Measurements from ENCODE around the gene INPP4B.

DNA sequence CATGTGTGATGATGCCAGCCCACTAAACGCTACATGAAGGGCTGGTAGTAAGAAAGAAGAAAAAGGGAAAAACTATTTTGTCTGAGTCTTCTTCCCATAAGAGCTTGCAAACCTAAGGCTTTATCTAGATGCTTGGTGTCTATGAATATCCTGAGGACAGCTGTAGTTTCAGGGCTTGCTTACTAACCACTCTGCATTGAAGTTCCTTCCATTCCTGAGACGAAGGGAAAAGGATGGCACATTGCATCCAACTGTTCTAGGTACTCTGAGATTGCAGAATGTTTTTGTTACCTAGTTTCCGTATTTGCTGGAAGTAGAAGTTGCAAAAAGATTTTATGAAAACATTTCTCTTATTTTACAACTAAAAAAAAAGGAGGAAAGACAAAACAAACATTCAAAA is 665.1 kb downstream of the INPP4B start:
- TF ChIP-seq, protein P1, sequence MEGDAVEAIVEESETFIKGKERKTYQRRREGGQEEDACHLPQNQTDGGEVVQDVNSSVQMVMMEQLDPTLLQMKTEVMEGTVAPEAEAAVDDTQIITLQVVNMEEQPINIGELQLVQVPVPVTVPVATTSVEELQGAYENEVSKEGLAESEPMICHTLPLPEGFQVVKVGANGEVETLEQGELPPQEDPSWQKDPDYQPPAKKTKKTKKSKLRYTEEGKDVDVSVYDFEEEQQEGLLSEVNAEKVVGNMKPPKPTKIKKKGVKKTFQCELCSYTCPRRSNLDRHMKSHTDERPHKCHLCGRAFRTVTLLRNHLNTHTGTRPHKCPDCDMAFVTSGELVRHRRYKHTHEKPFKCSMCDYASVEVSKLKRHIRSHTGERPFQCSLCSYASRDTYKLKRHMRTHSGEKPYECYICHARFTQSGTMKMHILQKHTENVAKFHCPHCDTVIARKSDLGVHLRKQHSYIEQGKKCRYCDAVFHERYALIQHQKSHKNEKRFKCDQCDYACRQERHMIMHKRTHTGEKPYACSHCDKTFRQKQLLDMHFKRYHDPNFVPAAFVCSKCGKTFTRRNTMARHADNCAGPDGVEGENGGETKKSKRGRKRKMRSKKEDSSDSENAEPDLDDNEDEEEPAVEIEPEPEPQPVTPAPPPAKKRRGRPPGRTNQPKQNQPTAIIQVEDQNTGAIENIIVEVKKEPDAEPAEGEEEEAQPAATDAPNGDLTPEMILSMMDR (IDR thresholded peaks at IDR 0.05 in 2 of 3, conservative IDR thresholded peaks at IDR 0.05 in 1 of 3; ENCODE audit: borderline replicate concordance in 1 of 3, insufficient read depth in 1 of 3, low read depth in 2 of 3, low read length in 2 of 3), result no peak
- no peak for TF ChIP-seq POLR2A (IDR thresholded peaks at IDR 0.05; ENCODE audit: borderline replicate concordance, extremely low read depth, insufficient read depth, insufficient read length)
- TF ChIP-seq, protein P2, sequence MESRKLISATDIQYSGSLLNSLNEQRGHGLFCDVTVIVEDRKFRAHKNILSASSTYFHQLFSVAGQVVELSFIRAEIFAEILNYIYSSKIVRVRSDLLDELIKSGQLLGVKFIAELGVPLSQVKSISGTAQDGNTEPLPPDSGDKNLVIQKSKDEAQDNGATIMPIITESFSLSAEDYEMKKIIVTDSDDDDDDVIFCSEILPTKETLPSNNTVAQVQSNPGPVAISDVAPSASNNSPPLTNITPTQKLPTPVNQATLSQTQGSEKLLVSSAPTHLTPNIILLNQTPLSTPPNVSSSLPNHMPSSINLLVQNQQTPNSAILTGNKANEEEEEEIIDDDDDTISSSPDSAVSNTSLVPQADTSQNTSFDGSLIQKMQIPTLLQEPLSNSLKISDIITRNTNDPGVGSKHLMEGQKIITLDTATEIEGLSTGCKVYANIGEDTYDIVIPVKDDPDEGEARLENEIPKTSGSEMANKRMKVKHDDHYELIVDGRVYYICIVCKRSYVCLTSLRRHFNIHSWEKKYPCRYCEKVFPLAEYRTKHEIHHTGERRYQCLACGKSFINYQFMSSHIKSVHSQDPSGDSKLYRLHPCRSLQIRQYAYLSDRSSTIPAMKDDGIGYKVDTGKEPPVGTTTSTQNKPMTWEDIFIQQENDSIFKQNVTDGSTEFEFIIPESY (IDR thresholded peaks at IDR 0.05; ENCODE audit: extremely low read depth, insufficient replicate concordance, low read length), result no peak
- no peak for TF ChIP-seq EZH2 (IDR thresholded peaks at IDR 0.05)
- TF ChIP-seq ELF1 (IDR thresholded peaks at IDR 0.05; ENCODE audit: borderline replicate concordance, low read depth), result no peak
- TF ChIP-seq, protein P3, sequence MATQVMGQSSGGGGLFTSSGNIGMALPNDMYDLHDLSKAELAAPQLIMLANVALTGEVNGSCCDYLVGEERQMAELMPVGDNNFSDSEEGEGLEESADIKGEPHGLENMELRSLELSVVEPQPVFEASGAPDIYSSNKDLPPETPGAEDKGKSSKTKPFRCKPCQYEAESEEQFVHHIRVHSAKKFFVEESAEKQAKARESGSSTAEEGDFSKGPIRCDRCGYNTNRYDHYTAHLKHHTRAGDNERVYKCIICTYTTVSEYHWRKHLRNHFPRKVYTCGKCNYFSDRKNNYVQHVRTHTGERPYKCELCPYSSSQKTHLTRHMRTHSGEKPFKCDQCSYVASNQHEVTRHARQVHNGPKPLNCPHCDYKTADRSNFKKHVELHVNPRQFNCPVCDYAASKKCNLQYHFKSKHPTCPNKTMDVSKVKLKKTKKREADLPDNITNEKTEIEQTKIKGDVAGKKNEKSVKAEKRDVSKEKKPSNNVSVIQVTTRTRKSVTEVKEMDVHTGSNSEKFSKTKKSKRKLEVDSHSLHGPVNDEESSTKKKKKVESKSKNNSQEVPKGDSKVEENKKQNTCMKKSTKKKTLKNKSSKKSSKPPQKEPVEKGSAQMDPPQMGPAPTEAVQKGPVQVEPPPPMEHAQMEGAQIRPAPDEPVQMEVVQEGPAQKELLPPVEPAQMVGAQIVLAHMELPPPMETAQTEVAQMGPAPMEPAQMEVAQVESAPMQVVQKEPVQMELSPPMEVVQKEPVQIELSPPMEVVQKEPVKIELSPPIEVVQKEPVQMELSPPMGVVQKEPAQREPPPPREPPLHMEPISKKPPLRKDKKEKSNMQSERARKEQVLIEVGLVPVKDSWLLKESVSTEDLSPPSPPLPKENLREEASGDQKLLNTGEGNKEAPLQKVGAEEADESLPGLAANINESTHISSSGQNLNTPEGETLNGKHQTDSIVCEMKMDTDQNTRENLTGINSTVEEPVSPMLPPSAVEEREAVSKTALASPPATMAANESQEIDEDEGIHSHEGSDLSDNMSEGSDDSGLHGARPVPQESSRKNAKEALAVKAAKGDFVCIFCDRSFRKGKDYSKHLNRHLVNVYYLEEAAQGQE (IDR thresholded peaks at IDR 0.05; ENCODE audit: low read depth), result no peak
- no peak for TF ChIP-seq EGR1 (IDR thresholded peaks at IDR 0.05; ENCODE audit: low read depth)
- TF ChIP-seq POLR2AphosphoS5 (IDR thresholded peaks at IDR 0.05; ENCODE audit: low read depth, low read length), result no peak
